H9 (cell line): ENCODE data around the gene TRIM2. TPM values are rescaled to one million over a fixed set of nuclear protein-coding genes. Genes with fewer than 3 reads are reported as not detected.

ENCODE experiments used
- DNase-seq: peaks from one replicate; pipeline ENCODE4 v3.0.0-alpha.2; 2017
- H2AFZ ChIP-seq: one replicate; pipeline ENCODE4 v1.6.1; 2013; ENCODE audit warnings: mild to moderate bottlenecking, low read length, control low read depth, moderate library complexity
- H2AK5ac ChIP-seq: 2 replicates; pipeline ENCODE4 v1.6.1; 2013; ENCODE audit warnings: low read length, control low read depth, mixed read lengths; ENCODE audit not compliant: insufficient read length
- H2BK120ac ChIP-seq: one replicate; pipeline ENCODE4 v1.6.1; 2013; ENCODE audit warnings: low read depth, mild to moderate bottlenecking, low read length, control low read depth, inconsistent platforms; ENCODE audit not compliant: poor library complexity, severe bottlenecking
- H2BK12ac ChIP-seq: 2 replicates; pipeline ENCODE4 v1.6.1; 2013; ENCODE audit warnings: low read length, control low read depth, mixed read lengths, low read depth; ENCODE audit not compliant: insufficient read length
- H2BK15ac ChIP-seq: 2 replicates; pipeline ENCODE4 v1.6.1; 2013; ENCODE audit warnings: low read depth, low read length, control low read depth
- H2BK20ac ChIP-seq: one replicate; pipeline ENCODE4 v1.6.1; 2013; ENCODE audit warnings: low read depth, mild to moderate bottlenecking, low read length, control low read depth, inconsistent platforms; ENCODE audit not compliant: poor library complexity, severe bottlenecking
- H2BK5ac ChIP-seq: 2 replicates; pipeline ENCODE4 v1.6.1; 2013; ENCODE audit warnings: low read length, control low read depth, mixed read lengths; ENCODE audit not compliant: insufficient read length
- H3K14ac ChIP-seq: 2 replicates; pipeline ENCODE4 v1.6.1; 2013; ENCODE audit warnings: low read length, control low read depth; ENCODE audit not compliant: insufficient read depth
- H3K18ac ChIP-seq: 2 replicates; pipeline ENCODE4 v1.6.1; 2013; ENCODE audit warnings: low read depth, mild to moderate bottlenecking, mixed read lengths, low read length, control low read depth; ENCODE audit not compliant: insufficient read length
- H3K23ac ChIP-seq: 2 replicates; pipeline ENCODE4 v1.6.1; 2013; ENCODE audit warnings: low read length, control low read depth, mixed read lengths, low read depth; ENCODE audit not compliant: insufficient read length
- H3K23me2 ChIP-seq: 2 replicates; pipeline ENCODE4 v1.6.1; 2013; ENCODE audit warnings: low read depth, mild to moderate bottlenecking, mixed read lengths, low read length, control low read depth; ENCODE audit not compliant: insufficient read length, poor library complexity, severe bottlenecking
- H3K27ac ChIP-seq: 2 replicates; pipeline ENCODE4 v1.5.1; 2013; ENCODE audit warnings: low read length, control low read depth, mixed read lengths, low read depth; ENCODE audit not compliant: insufficient read length
- H3K27me3 ChIP-seq: 2 replicates; pipeline ENCODE4 v1.6.1; 2013; ENCODE audit warnings: low read length, control low read depth, inconsistent platforms; ENCODE audit not compliant: insufficient read depth
- H3K4ac ChIP-seq: 2 replicates; pipeline ENCODE4 v1.6.1; 2013; ENCODE audit warnings: low read depth, mild to moderate bottlenecking, control low read depth, inconsistent platforms, low read length, moderate library complexity
- H3K4me1 ChIP-seq: 2 replicates; pipeline ENCODE4 v1.6.1; 2013; ENCODE audit warnings: low read length, control low read depth, inconsistent platforms; ENCODE audit not compliant: insufficient read depth
- H3K4me2 ChIP-seq: 2 replicates; pipeline ENCODE4 v1.6.1; 2013; ENCODE audit warnings: low read length, control low read depth, mixed read lengths; ENCODE audit not compliant: insufficient read length, insufficient read depth
- H3K56ac ChIP-seq: 2 replicates; pipeline ENCODE4 v1.6.1; 2013; ENCODE audit warnings: low read depth, mild to moderate bottlenecking, mixed read lengths, low read length, control low read depth; ENCODE audit not compliant: insufficient read length
- H3K79me1 ChIP-seq: 2 replicates; pipeline ENCODE4 v1.6.1; 2013; ENCODE audit warnings: low read depth, mild to moderate bottlenecking, moderate library complexity, low read length, control low read depth, inconsistent platforms; ENCODE audit not compliant: insufficient read depth, poor library complexity, severe bottlenecking
- H3K79me2 ChIP-seq: 2 replicates; pipeline ENCODE4 v1.6.1; 2013; ENCODE audit warnings: low read length, control low read depth, inconsistent platforms; ENCODE audit not compliant: insufficient read depth
- H3K9ac ChIP-seq: 2 replicates; pipeline ENCODE4 v1.6.1; 2013; ENCODE audit warnings: low read length, control low read depth, mixed read lengths; ENCODE audit not compliant: insufficient read length; ENCODE audit errors: extremely low read depth
- H3K9me3 ChIP-seq: one replicate; pipeline ENCODE4 v1.6.1; 2013; ENCODE audit warnings: low read depth, low read length, inconsistent platforms; ENCODE audit not compliant: control insufficient read depth
- H3T11ph ChIP-seq: one replicate; pipeline ENCODE4 v1.6.1; 2013; ENCODE audit warnings: mild to moderate bottlenecking, low read length, control low read depth, inconsistent platforms
- H4K20me1 ChIP-seq: one replicate; pipeline ENCODE4 v1.6.1; 2013; ENCODE audit not compliant: control insufficient read depth, insufficient read length, insufficient read depth
- H4K5ac ChIP-seq: 2 replicates; pipeline ENCODE4 v1.6.1; 2013; ENCODE audit warnings: low read depth, mild to moderate bottlenecking, mixed read lengths, low read length, control low read depth; ENCODE audit not compliant: insufficient read length
- H4K8ac ChIP-seq: replicated peaks from 2 replicates; pipeline ENCODE4 v1.6.1; 2013; ENCODE audit warnings: low read length, control low read depth, mixed read lengths, low read depth; ENCODE audit not compliant: insufficient read length
- H4K91ac ChIP-seq: 2 replicates; pipeline ENCODE4 v1.6.1; 2013; ENCODE audit warnings: low read depth, mild to moderate bottlenecking, moderate library complexity, mixed read lengths, low read length, control low read depth; ENCODE audit not compliant: insufficient read length
- H3K27ac Mint-ChIP-seq, 3 experiments: 2 replicates in 2 of 3; 3 replicates in 1 of 3; pipeline ENCODE4 v1.8.0; 2020 to 2021; ENCODE audit warnings: mixed read lengths in 3 of 3, mild to moderate bottlenecking in 1 of 3, moderate library complexity in 1 of 3
- H3K27me3 Mint-ChIP-seq: 2 replicates; pipeline ENCODE4 v1.8.0; 2021; ENCODE audit warnings: low read depth, mild to moderate bottlenecking, moderate library complexity, mixed read lengths
- H3K36me3 Mint-ChIP-seq, 3 experiments: 2 replicates in 2 of 3; 3 replicates in 1 of 3; pipeline ENCODE4 v1.8.0; 2020 to 2021; ENCODE audit warnings: low read depth in 3 of 3, mixed read lengths in 3 of 3; ENCODE audit not compliant: insufficient read depth in 1 of 3
- H3K4me1 Mint-ChIP-seq, 2 experiments: 2 replicates each; pipeline ENCODE4 v1.8.0; 2020; ENCODE audit warnings: mixed read lengths in 2 of 2
- H3K4me3 Mint-ChIP-seq, 2 experiments: 2 replicates in 1 of 2; 3 replicates in 1 of 2; pipeline ENCODE4 v1.8.0; 2020 to 2021; ENCODE audit warnings: mild to moderate bottlenecking in 2 of 2, mixed read lengths in 2 of 2, moderate library complexity in 1 of 2
- H3K9me3 Mint-ChIP-seq, 2 experiments: 2 replicates in 1 of 2; 3 replicates in 1 of 2; pipeline ENCODE4 v1.8.0; 2020; ENCODE audit warnings: mild to moderate bottlenecking in 2 of 2, mixed read lengths in 2 of 2, moderate library complexity in 1 of 2
- WGBS: extraction: QIAGEN DNeasy Blood & Tissue Kit; methylation state at CpG from one replicate; pipeline ENCODE4 v1.1.7; 2013; ENCODE audit warnings: missing lambda C conversion rate, low lambda C conversion rate, mixed read lengths; ENCODE audit not compliant: insufficient read length; ENCODE audit errors: extremely low coverage; 5-methylcytosine and 5-hydroxymethylcytosine counted together
- total RNA-seq: library from RNA; stranded (reverse); gene quantifications from 2 replicates; pipeline ENCODE4 v1.2.1, GENCODE V29; 2021
- TF ChIP-seq, protein P1 (sequence below): fragments of 200-600 bp; sonication (generic); conservative IDR thresholded peaks from 3 replicates; pipeline ENCODE4 v1.8.0; 2021; ENCODE audit warnings: antibody characterized with exemption, mild to moderate bottlenecking

Gene TRIM2
- total RNA-seq, 1 experiment from 2014 or later, result 28.9 TPM

DNA sequence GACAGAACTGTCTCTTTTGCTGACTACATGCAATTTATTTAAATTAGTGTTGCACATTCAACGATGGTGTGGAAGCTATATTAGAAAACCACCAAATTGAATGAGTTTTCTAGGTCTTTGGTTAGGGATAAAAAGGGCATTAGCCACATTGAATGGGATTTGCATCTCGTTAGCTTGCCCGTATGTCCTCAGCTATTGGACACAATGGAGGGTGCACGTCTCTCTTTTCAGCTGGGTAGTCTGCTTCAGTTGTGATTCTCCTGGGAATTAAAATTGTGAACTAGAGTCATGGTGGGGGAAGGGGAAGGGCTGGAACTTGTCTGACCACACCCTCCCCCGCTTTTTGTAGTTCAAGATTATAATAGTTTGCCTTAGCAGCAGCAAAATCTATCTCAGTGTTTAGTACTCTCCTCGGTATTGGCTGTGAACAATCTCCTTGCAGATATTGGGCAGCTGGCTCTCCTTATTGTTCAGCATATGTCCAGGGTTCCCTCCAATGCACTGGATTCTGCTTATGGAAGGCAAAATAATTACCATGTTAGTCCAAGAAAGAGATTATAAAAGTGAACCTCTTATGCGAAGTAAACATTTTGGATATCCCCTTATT, 23.3 kb downstream of the TRIM2 start:
- no peak overlapping the region for H2BK5ac ChIP-seq
- no peak overlapping the region for H3K4me2 ChIP-seq
- DNase-seq, result no peak
- peaks cover 8% of the 10 kb centered on the region; the same call in 1 of the 2 replicates for H3K27me3 ChIP-seq
- peaks cover 0 to 11% (median 11%) of the 10 kb centered on the region in 3 experiments; a peak in 5 of 7 replicates for H3K36me3 Mint-ChIP-seq
- no peak overlapping the region for H2BK12ac ChIP-seq
- no peak overlapping the region for H3K18ac ChIP-seq
- peaks cover 21 to 33% of the 10 kb centered on the region in 2 experiments for H3K4me1 Mint-ChIP-seq
- H3K56ac ChIP-seq, result no peak overlapping the region
- H3K79me2 ChIP-seq, result no peaks in the 10 kb centered on the region; the same call in 1 of the 2 replicates
- no CpG with 5 or more reads among the region's 7 CpGs for WGBS
- H4K5ac ChIP-seq, result no peak overlapping the region
- no peak overlapping the region for H3T11ph ChIP-seq
- no peak overlapping the region for H3K4me3 Mint-ChIP-seq
- peaks cover 12% of the 10 kb centered on the region for H3K23me2 ChIP-seq
- peaks cover 23% of the 10 kb centered on the region for H3K27me3 Mint-ChIP-seq
- no peak overlapping the region for H3K9ac ChIP-seq
- no peak overlapping the region for H2BK20ac ChIP-seq
- no peak overlapping the region for H3K4ac ChIP-seq
- H3K27ac Mint-ChIP-seq, result no peak overlapping the region
- no peaks in the 10 kb centered on the region for H3K9me3 ChIP-seq
- TF ChIP-seq, protein P1, sequence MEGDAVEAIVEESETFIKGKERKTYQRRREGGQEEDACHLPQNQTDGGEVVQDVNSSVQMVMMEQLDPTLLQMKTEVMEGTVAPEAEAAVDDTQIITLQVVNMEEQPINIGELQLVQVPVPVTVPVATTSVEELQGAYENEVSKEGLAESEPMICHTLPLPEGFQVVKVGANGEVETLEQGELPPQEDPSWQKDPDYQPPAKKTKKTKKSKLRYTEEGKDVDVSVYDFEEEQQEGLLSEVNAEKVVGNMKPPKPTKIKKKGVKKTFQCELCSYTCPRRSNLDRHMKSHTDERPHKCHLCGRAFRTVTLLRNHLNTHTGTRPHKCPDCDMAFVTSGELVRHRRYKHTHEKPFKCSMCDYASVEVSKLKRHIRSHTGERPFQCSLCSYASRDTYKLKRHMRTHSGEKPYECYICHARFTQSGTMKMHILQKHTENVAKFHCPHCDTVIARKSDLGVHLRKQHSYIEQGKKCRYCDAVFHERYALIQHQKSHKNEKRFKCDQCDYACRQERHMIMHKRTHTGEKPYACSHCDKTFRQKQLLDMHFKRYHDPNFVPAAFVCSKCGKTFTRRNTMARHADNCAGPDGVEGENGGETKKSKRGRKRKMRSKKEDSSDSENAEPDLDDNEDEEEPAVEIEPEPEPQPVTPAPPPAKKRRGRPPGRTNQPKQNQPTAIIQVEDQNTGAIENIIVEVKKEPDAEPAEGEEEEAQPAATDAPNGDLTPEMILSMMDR, result no peak
- no peak overlapping the region for H3K27ac ChIP-seq
- H2BK15ac ChIP-seq, result no peak overlapping the region
- H2AFZ ChIP-seq, result no peak overlapping the region
- no peak overlapping the region for H4K8ac ChIP-seq
- no peak overlapping the region for H2AK5ac ChIP-seq
- H3K23ac ChIP-seq, result no peak overlapping the region
- peaks cover 3 to 5% of the 10 kb centered on the region in 2 experiments; a peak in 3 of 5 replicates for H3K9me3 Mint-ChIP-seq
- peaks cover 3% of the 10 kb centered on the region; the same call in 1 of the 2 replicates for H3K4me1 ChIP-seq
- H4K20me1 ChIP-seq, result no peaks in the 10 kb centered on the region
- H3K79me1 ChIP-seq, result no peaks in the 10 kb centered on the region
- no peak overlapping the region for H3K14ac ChIP-seq
- no peak overlapping the region for H4K91ac ChIP-seq
- H2BK120ac ChIP-seq, result no peak overlapping the region
